NB4 (cell line): ENCODE results near the gene IHH.

Experiments used
- DNase-seq: peaks from one replicate; pipeline ENCODE4 v3.0.0; 2010; ENCODE audit warnings: low read depth
- H3K4me3 ChIP-seq: one replicate; pipeline ENCODE4 v1.5.1; 2011; ENCODE audit warnings: mild to moderate bottlenecking, low read depth, low read length, moderate library complexity
- MYC ChIP-seq: IDR thresholded peaks from 2 replicates; pipeline ENCODE4 v1.6.1; 2011; ENCODE audit warnings: low read depth, low read length
- POLR2A ChIP-seq: IDR thresholded peaks from 2 replicates; pipeline ENCODE4 v1.6.1; 2011; ENCODE audit warnings: mild to moderate bottlenecking; ENCODE audit not compliant: insufficient read length; ENCODE audit errors: extremely low read depth
- TF ChIP-seq, protein P1 (sequence below): IDR thresholded peaks from one replicate; pipeline ENCODE4 v1.5.1; 2012; ENCODE audit warnings: low read depth, low read length
- TF ChIP-seq, protein P2 (sequence below): IDR thresholded peaks from 2 replicates; pipeline ENCODE4 v1.6.1; 2011; ENCODE audit warnings: low read depth, low read length

The IHH gene

DNA sequence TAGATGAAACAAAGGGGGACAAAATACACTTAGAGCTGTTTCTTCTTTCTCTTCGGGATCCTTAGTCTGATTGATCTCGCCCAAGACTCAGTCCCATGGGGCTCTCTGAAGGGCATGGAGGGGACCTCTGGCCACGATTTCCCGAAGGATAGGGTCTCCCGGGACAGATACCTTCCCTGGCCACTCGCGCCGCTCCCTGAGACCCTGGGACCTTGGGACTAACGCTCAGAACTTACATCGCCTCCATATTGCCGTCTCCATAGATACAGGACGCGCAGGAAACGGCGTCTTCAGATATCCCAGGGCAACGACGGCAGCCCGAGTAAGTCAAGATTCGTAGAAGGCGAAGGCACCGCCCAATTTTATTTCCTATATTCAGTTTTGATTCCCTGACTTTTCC is 19.5 kb downstream of the IHH start, which contains the start of gene CFAP65:
CFAP65 (minus strand) TSS at position 265 of the 400 bp plus-strand sequence. CDS start 2,468 bp downstream, outside the sequence.
- H3K4me3 ChIP-seq: no peak within 1 kb of the TSS
- TF ChIP-seq MYC (no peak), POLR2A (no peak)
- TF ChIP-seq, protein P1, sequence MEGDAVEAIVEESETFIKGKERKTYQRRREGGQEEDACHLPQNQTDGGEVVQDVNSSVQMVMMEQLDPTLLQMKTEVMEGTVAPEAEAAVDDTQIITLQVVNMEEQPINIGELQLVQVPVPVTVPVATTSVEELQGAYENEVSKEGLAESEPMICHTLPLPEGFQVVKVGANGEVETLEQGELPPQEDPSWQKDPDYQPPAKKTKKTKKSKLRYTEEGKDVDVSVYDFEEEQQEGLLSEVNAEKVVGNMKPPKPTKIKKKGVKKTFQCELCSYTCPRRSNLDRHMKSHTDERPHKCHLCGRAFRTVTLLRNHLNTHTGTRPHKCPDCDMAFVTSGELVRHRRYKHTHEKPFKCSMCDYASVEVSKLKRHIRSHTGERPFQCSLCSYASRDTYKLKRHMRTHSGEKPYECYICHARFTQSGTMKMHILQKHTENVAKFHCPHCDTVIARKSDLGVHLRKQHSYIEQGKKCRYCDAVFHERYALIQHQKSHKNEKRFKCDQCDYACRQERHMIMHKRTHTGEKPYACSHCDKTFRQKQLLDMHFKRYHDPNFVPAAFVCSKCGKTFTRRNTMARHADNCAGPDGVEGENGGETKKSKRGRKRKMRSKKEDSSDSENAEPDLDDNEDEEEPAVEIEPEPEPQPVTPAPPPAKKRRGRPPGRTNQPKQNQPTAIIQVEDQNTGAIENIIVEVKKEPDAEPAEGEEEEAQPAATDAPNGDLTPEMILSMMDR: no peak
- TF ChIP-seq, protein P2, sequence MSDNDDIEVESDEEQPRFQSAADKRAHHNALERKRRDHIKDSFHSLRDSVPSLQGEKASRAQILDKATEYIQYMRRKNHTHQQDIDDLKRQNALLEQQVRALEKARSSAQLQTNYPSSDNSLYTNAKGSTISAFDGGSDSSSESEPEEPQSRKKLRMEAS: no peak
- no peak for DNase-seq

DNA sequence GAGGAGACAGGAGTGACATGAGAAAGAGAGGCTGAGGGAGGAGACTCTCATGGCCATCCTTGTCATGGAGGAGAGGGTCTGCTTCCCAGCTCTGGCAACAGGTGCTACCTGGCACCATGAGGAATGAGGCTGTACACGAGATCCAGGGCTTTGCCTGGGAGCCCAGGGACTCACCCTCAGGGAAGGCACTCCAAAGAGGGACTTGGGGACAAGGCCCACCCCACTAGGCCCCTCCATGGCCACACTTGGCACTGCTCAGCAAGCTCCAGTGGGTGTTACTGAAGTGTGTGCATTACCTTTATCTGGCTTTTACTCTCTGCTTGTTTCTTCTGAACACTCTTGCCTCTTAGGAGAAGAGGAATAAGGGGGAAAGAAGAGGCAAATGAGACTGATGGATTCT is 22.1 kb downstream of the IHH start:
- DNase-seq: no peak
- H3K4me3 ChIP-seq: no peak overlapping the region
- TF ChIP-seq, protein P2: no peak
- no peak for TF ChIP-seq MYC
- TF ChIP-seq POLR2A: no peak
- TF ChIP-seq, protein P1: no peak

DNA sequence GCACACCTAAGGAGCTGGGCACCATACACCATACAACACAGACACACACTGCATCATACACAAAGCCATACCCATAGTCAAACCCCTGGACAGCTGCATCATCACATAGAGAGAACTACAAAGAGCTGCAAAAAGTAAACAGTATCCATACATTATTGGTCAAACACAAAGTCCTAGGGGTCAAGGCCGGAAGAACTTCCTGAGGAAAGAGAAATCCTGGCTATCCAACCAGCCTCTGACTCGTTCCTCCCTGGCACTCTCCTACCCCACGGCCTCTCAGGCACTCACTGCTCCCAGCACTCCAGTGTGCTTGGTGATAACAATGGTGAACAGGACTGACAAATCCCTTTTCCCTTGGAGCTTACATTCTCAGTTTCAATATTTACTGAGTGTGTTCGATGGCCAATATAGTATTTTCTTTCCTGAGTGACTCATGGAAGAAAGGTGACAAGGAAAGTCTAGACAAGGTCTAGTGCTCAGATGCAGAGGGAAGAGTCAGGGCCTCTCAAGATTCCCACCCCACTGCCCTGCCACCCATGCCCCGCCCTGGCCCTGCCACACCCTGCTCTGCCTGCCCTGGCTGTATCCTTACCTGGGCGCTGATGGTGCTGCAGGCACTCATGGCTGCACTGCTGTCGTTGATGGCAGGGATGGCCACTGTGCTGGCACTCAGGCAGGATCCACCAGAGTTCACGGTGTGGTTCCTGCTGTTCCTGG is 22.8 kb downstream of the IHH start:
- DNase-seq: no peak
- TF ChIP-seq POLR2A: no peak
- TF ChIP-seq, protein P2: no peak
- TF ChIP-seq, protein P1: no peak
- no peak for TF ChIP-seq MYC
- H3K4me3 ChIP-seq: no peak overlapping the region

DNA sequence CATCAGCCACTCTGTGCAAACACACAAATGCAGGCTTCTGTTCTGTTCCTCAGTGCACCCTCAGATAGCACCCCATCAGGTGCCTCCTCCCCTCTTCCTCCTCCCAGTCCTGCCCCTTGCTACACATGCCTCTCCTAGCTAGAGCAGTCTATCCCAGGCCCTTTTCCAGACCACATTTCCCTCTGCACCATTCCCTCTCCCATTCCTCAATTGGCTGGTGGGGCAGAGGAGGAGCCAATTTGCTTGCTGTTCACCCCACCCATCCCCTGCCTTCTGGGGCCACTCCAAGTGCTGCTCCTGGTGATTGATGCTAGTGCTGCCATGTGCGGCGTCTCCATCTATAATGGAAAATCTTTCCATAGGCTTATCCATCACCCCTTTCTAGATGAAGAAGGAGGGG is 24.8 kb downstream of the IHH start:
- H3K4me3 ChIP-seq: no peak overlapping the region
- no peak for TF ChIP-seq POLR2A
- TF ChIP-seq, protein P2: no peak
- TF ChIP-seq MYC: no peak
- TF ChIP-seq, protein P1: no peak
- DNase-seq: no peak

DNA sequence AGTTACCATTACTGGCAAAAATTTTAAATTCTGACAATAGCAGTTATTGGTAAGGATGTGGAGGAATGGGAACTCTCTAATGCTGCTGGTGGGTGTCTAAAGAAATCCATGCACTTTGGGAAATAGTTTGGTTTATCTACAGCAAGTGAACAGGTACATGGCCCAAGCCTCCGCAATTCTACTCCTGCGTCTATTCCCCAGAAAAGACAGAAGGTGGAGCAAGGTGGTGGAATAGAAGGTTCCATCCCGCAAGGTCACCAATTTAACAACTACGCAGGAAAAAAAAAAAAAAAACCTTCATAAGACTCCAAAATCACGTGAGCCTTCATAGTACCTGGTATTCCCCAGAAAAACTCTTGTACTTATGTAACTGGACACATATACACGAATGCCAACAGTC is 25.9 kb downstream of the IHH start:
- TF ChIP-seq POLR2A (no peak), MYC (no peak)
- TF ChIP-seq, protein P1: no peak
- TF ChIP-seq, protein P2: no peak
- H3K4me3 ChIP-seq: no peak overlapping the region
- DNase-seq: no peak
